ENCODE results near the gene MAP3K3. TPM values are rescaled to one million over a fixed set of nuclear protein-coding genes. Genes with fewer than 3 reads are reported as not detected.

The MAP3K3 gene
- total and polyA plus RNA-seq, 7 donors, result 8.3 to 27.4 (median 22.1) TPM

- intact Hi-C loops (cut with DNase I), result loop anchor here in 1 of 2 donors (5.0 kb wide), 1 partner anchor 118 kb away; the partner anchor contains the start of gene STRADA
- H3K27ac ChIP-seq, result peak overlapping the region; percentile 3
- H3K4me1 ChIP-seq, result peaks cover 52% of the 10 kb centered on the region
- H3K4me3 ChIP-seq, result peak overlapping the region; percentile 87
- WGBS, 3 donors, result 62 to 83% (median 63%) methylated on average over 1 of the region's 1 CpG
- peaks cover 0 to 7% of the 10 kb centered on the region in 2 donors for H3K36me3 ChIP-seq (ENCODE audit: insufficient read depth in 1 of 2, low read depth in 1 of 2)
- no peak for TF ChIP-seq CTCF (IDR thresholded peaks at IDR 0.05)
- H3K9me3 ChIP-seq, result no peaks in the 10 kb centered on the region
- H3K27me3 ChIP-seq (ENCODE audit: insufficient read depth in 3 of 3, low read length in 2 of 3), result no peaks in the 10 kb centered on the region
- ATAC-seq (no peak), DNase-seq (no peak)
These were observed 2.3 kb downstream of the MAP3K3 start for GRCh38 chr17:63624531-63624880.

GRCh38 chr17:63626551-63627180 lies 4.4 kb downstream of the MAP3K3 start:
- no peaks in the 10 kb centered on the region for H3K9me3 ChIP-seq
- H3K27ac ChIP-seq, result peak overlapping the region; percentile 19
- H3K4me3 ChIP-seq, result no peak overlapping the region
- WGBS, 3 donors, result 47 to 62% (median 58%) methylated on average over 4 of the region's 4 CpGs
- DNase-seq (no peak), ATAC-seq (no peak)
- intact Hi-C loops (cut with DNase I), result no loop called here
- H3K4me1 ChIP-seq, result peaks cover 66% of the 10 kb centered on the region
- H3K36me3 ChIP-seq (ENCODE audit: insufficient read depth in 1 of 2, low read depth in 1 of 2), result peaks cover 0 to 7% of the 10 kb centered on the region in 2 donors
- H3K27me3 ChIP-seq (ENCODE audit: insufficient read depth in 3 of 3, low read length in 2 of 3), result no peaks in the 10 kb centered on the region
- TF ChIP-seq CTCF (IDR thresholded peaks at IDR 0.05), result no peak

GRCh38 chr17:63629627-63630026 lies 7.4 kb downstream of the MAP3K3 start:
- Histone ChIP-seq H3K36me3 (ENCODE audit: insufficient read depth in 1 of 2, low read depth in 1 of 2) (peaks cover 0 to 29% of the 10 kb centered on the region in 2 donors), H3K27ac (peak overlapping the region; percentile 53), H3K4me3 (no peak overlapping the region), H3K27me3 (ENCODE audit: insufficient read depth in 3 of 3, low read length in 2 of 3) (no peaks in the 10 kb centered on the region), H3K9me3 (no peaks in the 10 kb centered on the region), H3K4me1 (peaks cover 59% of the 10 kb centered on the region)
- 14 to 18% (median 15%) methylated on average over 1 of the region's 1 CpG for WGBS, 3 donors
- TF ChIP-seq CTCF (IDR thresholded peaks at IDR 0.05), result no peak
- ATAC-seq, result peak; percentile 58 to 79 (median 72)
- intact Hi-C loops (cut with DNase I), result no loop called here
- DNase-seq, result no peak

- no peak for ATAC-seq
These were observed 8.8 kb downstream of the MAP3K3 start for GRCh38 chr17:63631062-63631461.

More at GRCh38 chr17:63631062-63631461, 8.8 kb downstream of the MAP3K3 start:
- H3K4me3 ChIP-seq, result no peak overlapping the region
- H3K4me1 ChIP-seq, result peaks cover 59% of the 10 kb centered on the region
- DNase-seq, result no peak
- no peak for TF ChIP-seq CTCF (IDR thresholded peaks at IDR 0.05)
- intact Hi-C loops (cut with DNase I), result no loop called here
- H3K27me3 ChIP-seq (ENCODE audit: insufficient read depth in 3 of 3, low read length in 2 of 3), result no peaks in the 10 kb centered on the region
- H3K27ac ChIP-seq, result no peak overlapping the region
- WGBS, 3 donors, result 81 to 88% (median 87%) methylated on average over 3 of the region's 3 CpGs
- no peaks in the 10 kb centered on the region for H3K9me3 ChIP-seq
- H3K36me3 ChIP-seq (ENCODE audit: insufficient read depth in 1 of 2, low read depth in 1 of 2), result peaks cover 0 to 37% of the 10 kb centered on the region in 2 donors
